HG03064 (cell line): Measurements from ENCODE around the gene LYSET.
"Not testable (repeated sequence)": the region's sequence is repeated elsewhere in the genome, so short reads cannot be mapped to it uniquely, and the experiment has no call there.

ENCODE experiments used
- ATAC-seq: cut with Tn5 transposase; IDR thresholded peaks from one replicate; pipeline ENCODE4 v1.9.1; 2021; ENCODE audit warnings: low read depth; ENCODE audit not compliant: unreplicated experiment

LYSET gene

GRCh38 chr14:93165271-93166265 lies 19.5 kb upstream of the LYSET start:
- not testable (repeated sequence) for ATAC-seq

DNA sequence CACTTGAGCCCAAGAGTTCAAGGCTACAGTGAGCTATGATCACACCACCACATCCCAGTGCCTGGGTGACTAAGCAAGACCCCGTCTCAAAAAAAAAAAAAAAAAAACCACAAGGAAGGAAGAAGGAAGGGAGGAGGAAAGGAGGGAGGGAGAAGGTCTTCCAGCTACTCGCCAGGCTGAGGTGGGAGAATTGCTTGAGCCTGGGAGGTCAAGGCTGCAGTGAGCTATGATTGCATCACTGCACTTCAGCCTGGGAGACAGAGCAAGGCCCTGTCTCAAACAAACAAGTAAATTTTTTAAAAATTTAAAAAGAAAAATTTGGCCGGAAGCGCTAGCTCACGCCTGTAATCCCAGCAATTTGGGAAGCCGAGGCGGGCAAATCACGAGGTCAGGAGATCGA lies 16.5 kb upstream of the LYSET start:
- not testable (repeated sequence) for ATAC-seq

DNA sequence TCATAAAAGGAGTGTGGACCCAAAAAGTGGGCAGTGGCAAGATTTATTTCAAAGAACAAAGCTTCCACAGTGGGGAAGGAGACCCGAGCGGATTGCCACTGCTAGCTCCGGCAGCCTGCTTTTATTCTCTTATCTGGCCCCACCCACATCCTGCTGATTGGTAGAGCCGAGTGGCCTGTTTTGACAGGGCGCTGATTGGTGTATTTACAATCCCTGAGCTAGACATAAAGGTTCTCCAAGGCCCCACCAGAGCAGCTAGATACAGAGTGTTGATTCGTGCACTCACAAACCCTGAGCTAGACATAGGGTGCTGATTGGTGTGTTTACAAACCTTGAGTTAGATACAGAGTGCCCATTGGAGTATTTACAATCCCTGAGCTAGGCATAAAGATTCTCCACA lies 15.5 kb upstream of the LYSET start:
- not testable (repeated sequence) for ATAC-seq

- ATAC-seq: not testable (repeated sequence)
Measured at GRCh38 chr14:93170141-93170540, 15.0 kb upstream of the LYSET start.

DNA sequence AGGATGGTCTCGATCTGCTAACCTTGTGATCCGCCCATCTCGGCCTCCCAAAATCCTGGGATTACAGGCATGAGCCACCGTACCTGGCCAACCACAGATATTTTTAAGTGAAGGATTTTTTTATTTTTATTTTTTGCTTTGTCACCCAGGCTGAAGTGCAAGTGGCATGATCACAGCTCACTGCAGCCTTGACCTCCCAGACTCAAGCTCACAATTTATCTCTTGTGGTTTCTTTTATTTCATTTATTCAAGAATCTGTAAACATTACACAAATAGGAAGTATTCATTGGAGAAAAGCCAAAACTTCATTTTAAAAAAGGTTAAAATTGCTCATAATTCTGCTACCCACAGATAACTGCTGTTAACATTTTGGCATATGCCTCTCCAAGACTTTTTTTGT lies 13.7 kb upstream of the LYSET start:
- no peak for ATAC-seq

DNA sequence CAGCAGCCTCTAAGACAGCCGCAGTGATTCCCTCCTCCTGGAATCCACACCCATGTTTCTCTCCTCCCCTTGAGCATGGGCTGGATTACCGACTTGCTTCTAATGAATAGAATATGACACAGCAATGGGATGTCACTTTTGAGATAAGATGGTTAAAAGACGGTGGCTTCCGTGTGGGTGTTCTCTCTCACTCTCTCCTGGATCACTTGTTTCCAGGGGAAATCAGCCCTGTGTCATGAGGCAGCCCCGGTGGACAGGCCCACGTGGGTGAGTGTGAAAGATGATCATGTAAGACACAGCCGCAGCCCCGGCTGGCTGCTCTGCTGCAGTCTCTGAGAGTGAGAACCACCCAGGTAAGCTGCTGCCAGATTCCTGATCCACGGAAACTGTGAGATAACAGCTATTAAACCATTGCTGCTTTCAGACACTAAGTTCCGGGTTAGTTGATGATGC lies 11.1 kb upstream of the LYSET start:
- no peak for ATAC-seq

DNA sequence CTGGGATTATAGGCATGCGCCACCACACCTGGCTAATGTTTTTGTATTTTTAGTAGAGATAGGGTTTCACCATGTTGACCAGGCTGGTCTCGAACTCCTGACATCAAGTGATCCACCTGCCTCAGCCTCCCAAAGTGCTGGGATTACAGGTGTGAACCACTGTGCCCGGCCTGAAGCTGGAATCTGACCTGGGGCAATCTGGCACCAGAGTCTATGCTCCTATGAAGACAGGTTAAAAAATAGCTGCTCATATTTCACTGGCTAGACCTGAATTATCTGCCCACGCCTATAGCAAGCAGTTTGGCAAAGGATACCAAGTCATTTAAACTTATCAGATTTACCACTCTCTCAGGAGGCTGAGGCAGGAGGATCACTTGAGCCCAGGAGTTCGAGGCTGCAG lies 10.4 kb upstream of the LYSET start:
- not testable (repeated sequence) for ATAC-seq

- no peak for ATAC-seq
Measured at GRCh38 chr14:93175492-93175891, 9.6 kb upstream of the LYSET start.

DNA sequence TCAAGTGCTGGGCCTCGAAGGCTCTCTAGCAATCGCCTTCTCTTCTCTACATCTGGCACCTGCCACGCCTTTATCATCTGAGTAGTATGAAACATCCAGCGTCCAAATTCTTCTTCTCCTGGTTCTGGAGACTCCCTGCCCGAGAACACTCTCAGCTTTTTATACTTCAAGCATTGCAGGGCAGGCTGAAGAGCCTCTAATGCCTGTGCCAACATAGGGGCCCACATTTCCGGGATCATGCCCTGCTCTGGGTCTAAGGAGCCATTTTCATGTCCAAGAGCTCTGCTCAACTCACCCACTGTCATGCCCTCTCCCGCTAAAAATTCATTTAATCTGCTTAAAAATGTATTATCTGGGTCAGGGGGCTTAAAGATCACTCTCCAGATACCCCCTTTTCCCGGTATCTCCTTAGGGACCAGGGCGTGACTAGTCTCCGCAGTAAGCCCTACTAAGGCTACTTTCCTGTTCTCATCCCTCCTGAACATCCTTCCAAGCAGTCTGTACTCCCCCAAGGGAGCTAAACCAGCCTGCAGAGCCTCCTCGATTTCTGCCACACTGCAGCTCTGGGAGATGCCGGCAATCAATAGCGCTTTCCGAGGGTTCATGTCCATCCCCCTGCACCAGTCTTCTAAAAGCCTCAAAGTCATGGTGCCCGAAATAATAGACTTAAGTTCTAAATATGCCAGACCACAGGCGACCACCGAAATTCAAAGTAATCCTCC lies 1.4 kb upstream of the LYSET start:
- no peak for ATAC-seq

GRCh38 chr14:93185349-93185720 lies 218 bp downstream of the LYSET start:
- no peak for ATAC-seq

- ATAC-seq: no peak
Measured at GRCh38 chr14:93186466-93186865, 1.3 kb downstream of the LYSET start.

DNA sequence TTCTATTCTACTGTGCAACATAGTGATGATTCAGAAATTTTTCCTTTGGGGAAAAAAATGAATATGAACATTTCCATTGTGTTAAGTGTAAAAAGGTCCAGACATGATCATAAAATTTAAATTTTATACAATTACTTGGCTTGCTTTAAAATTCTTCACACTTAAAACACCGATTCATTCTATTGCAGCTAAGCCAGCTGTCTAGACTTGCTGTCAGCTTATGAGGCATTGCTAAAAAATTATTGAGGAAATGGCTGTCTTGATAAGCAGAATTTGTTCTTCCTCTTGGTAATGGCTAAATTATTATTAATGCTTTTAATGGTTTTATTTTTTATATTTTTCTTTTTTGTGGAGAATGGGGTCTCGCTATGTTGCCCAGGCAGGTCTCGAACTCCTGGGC lies 1.8 kb downstream of the LYSET start:
- no peak for ATAC-seq

GRCh38 chr14:93195316-93195999 lies 10.3 kb downstream of the LYSET start:
- no peak for ATAC-seq

DNA sequence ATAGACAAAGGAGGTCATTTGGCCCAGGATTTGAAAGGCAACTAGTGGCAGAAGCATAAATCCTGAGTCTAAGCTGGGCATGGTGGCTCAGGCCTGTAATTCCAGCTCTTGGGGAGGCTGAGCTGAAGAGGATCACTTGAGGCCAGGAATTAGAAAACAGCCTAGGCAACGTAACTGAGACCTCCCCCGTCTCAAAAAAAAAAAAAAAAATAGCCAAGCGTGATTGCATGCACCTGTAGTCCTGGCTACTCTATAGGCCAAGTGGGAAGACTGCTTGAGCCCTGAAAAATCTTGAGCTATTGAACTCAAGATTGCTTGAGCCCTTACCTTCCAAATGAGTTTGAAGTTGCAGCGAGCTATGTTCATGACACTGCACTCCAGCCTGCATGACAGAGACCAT lies 13.9 kb downstream of the LYSET start:
- no peak for ATAC-seq

GRCh38 chr14:93200553-93200952 lies 15.4 kb downstream of the LYSET start:
- no peak for ATAC-seq

- no peak for ATAC-seq
Measured at GRCh38 chr14:93201155-93201704, 16.1 kb downstream of the LYSET start.

DNA sequence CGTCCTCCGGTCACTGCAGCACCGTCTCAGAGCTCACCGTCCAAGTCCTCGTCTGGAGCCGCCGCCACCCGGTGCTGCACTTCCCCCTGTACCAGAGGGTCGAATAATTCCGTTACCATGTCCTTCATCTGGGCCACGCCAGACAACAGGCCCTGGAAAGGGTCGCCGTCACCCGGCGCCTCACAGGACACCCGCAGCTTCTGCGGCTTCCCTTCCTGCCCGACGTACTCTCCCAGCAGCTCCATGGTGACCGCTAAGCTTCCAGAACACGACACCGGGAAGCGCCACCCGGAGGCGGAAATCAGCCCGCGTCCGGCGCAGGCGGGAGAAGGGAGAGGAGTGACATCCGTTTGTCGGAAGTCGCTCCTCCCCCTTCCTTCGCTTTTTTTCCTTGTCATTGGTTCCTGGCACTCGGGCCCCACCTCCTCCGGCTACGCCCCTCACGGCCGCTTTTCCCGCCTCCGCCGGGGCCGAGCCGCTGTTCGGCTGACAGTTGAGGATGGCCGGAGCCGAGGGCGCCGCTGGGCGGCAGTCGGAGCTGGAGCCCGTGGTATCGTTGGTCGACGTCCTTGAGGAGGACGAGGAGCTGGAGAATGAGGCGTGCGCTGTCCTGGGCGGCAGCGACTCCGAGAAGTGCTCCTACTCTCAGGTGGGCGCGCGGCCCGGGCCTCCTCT lies 21.8 kb downstream of the LYSET start, which contains the start of the genes GON7 and UBR7:
TSS of gene GON7 (minus strand) at position 273 of the 675 bp plus-strand sequence. CDS start at position 245, 28 bp downstream.
TSS of gene UBR7 (plus strand) at position 464 of the 675 bp plus-strand sequence. CDS start at position 500, 36 bp downstream.
- peak; percentile 85 for ATAC-seq

DNA sequence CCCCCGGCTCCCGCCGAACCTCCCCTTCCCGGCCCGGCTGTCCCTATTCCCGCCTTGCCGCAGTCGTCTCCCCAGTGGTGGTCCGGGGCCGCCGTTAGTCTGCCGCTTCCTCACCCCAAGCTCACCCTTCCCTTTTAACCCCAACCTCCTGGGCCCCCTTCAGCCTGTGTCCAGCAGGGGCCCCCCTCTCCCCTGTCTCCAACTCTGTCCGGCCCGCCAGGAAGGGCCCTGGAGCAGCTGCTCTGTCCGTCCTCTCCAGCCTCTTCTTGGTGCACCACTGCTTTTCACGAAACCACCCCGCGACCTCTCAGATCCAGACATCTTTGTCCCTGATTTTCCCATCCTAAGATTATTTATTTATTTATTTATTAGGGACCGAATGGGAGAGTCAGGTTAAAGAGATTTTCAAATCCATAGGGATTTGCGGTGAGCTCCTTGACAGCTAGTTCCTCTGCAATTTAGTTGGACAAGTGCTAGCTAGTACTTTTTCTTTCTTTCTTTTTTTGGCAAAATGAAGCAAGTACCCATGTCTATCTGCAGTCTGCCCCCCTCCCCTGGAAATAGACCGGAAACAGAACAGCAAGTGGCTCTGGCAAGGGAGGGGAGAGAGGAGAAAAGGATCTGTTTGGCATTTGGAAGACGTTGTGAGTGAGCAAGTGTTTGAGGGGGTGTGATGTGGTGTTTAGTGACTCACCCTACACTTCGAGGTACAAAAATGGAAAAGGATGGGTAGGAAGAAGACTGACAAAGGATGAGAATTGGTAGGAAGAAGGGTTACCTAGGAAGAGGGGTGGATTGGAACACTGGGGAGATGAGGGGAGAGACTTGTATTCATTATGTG lies 22.6 kb downstream of the LYSET start:
- peak; percentile 34 for ATAC-seq

DNA sequence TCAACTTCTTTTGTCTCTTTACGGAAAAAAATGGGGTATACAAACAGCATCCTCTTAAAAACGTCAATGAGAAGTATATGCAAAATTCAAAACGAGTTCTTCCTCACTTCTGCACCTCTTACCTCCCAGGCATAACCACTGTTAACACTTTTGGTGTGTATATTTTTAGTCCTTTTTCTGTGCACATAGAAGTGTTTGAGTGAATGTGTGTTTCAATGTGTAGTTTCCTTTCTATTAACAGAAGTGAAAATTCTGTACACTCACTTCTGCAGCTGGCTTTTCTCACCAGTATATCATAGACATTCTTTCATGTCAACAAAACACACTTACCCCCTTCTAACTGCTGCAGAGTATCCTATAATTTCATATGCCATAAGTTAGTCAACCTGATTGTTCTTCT lies 27.3 kb downstream of the LYSET start:
- ATAC-seq: peak; percentile 48
